SW 1271 (cell line): Measurements from ENCODE around the gene MIER1.

Experiments used
- DNase-seq, 2 experiments: peaks; one replicate each; lab custom pipeline; 2025; lab: John Stamatoyannopoulos, UW

The MIER1 gene

GRCh38 chr1:66998972-66999371, 74.2 kb downstream of the MIER1 start:
- DNase-seq = no peak

- no peak for DNase-seq
Measured at GRCh38 chr1:66999640-67000400, 75.0 kb downstream of the MIER1 start.

GRCh38 chr1:67001682-67002425, 77.1 kb downstream of the MIER1 start:
- DNase-seq = no peak

GRCh38 chr1:67004176-67004575, 79.4 kb downstream of the MIER1 start:
- no peak for DNase-seq

GRCh38 chr1:67005068-67005467, 80.3 kb downstream of the MIER1 start:
- no peak for DNase-seq

- DNase-seq = no peak
Measured at GRCh38 chr1:67009792-67010191, 85.0 kb downstream of the MIER1 start.

GRCh38 chr1:67013573-67013972, 88.8 kb downstream of the MIER1 start:
- peak in 1 of 2 experiments; percentile 32 for DNase-seq

- DNase-seq = no peak
Measured at GRCh38 chr1:67018574-67018973, 93.8 kb downstream of the MIER1 start.

GRCh38 chr1:67019121-67019520, 94.3 kb downstream of the MIER1 start:
- no peak for DNase-seq

- no peak for DNase-seq
Measured at GRCh38 chr1:67019600-67020136, 94.9 kb downstream of the MIER1 start.

GRCh38 chr1:67020304-67020703, 95.5 kb downstream of the MIER1 start:
- DNase-seq = no peak

GRCh38 chr1:67020765-67021164, 96.0 kb downstream of the MIER1 start:
- no peak for DNase-seq

GRCh38 chr1:67029472-67029871, 104.7 kb downstream of the MIER1 start:
- DNase-seq = no peak

GRCh38 chr1:67031121-67031858, 106.5 kb downstream of the MIER1 start:
- no peak for DNase-seq

GRCh38 chr1:67031859-67032247, 107.1 kb downstream of the MIER1 start:
- DNase-seq = no peak
